NCI-H1694 treated with DMSO at 0.1 percent for 48 hours (cell line): ENCODE measurements around the gene TMEM223.
"Not testable (repeated sequence)": the region's sequence is repeated elsewhere in the genome, so short reads cannot be mapped to it uniquely, and the experiment has no call there.

Source experiments
- DNase-seq: peaks from one replicate; lab custom pipeline; 2025; lab: John Stamatoyannopoulos, UW

The TMEM223 gene

GRCh38 chr11:62801071-62801470 is 9.3 kb upstream of the TMEM223 start:
- no peak for DNase-seq

DNA sequence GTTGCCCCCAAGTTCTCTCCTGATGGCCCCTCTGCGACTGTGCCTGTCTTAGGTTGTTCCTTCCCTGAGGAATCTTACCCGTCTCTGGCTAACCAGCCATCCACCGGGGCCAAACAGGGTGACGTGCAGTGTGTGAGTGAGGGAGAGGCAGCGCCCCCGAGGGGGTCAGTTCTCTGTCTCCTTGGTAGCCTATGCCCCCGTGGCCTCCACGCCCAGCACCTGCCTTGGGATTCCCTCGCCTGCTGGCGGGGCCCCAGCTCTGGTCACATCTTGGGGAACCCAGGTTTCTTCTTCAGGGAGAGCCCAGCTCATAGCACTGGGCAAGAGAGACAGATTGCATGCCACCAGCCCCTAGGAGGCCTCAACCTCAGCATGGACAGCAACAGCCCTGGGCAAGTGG is 7.7 kb upstream of the TMEM223 start:
- DNase-seq, result no peak

DNA sequence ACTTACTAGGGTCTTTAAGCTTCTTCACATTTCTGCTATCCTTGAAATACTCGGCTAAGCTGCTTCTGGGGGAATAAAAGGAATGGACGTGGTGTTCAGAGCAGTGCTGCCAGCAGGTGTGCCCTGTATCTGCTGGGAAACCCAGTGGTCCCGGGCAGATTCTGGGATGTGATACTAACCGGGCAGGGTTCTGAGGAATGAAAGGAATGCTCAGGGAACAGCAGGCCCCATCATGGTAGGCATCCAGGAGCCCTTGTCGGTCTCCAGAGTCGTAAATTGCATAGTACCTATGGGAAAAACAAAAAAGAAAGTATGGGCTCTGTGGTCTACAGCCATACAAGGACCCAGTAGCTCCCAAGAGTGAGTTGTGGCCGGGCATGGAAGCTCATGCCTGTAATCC is 4.5 kb upstream of the TMEM223 start:
- no peak for DNase-seq

DNA sequence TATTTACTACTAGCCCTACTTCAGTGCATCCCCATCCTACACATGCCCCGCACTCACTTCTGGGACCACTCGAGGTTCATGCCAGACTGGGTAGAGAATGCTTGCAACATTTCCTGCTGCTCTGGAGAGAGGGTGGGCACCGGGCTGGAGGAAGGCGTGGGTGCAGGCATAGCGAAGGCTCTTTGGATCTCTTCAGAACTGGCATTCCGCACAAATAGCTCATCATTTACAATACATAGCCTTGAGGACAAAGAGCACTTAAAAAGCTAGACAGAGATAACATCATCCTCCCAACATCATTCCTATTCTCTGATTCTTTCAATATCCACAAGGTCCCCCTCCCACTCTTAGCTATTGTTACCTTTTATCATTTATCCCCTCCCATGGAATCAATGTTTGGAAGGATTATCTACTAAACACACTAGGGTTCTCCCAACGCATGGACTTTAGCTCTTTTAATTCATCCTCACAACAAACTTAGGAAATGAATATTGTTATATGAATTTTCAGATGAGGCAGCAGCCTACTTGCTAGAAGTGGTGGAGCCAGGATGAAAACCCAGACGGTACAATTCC is 2.5 kb upstream of the TMEM223 start:
- DNase-seq, result no peak

DNA sequence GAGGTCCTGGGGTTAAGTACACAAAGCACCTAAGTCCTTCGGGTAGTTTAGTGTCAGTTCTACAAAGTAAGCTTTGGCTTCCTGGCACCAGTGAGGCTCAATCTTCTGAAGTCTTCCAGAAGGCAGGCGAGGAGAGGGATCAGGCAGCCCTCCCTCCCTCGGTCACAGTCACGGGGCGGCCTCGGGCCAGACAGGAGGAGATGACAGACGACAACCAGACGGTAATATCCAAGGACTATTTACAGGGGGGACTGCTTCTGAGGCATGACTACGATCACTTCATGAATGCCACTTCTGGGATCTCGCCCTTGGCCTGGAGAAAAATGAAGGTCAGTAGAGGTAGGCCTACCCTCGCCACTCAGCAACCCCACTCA is 383 bp upstream of the TMEM223 start:
- no peak for DNase-seq

DNA sequence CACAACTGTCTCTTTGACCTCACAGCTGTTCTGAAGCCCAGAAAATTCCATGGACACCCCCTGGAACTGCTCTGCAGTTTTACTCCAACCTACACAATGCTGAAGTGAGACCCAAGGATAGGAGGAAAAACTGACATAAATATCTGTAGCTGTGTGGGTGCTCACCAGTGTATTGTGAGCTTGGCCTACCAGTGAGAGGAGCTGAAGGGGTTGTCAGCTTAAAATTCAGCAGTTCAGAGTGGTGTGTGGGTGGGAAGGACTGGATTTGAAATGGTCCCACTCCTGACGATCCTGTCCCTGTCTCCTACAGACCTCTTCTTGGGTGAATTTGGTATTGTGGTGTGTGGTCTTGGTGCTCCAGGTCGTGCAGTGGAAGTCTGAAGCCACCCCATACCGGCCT is 2.2 kb downstream of the TMEM223 start:
- DNase-seq, result no peak

GRCh38 chr11:62788991-62789390 is 2.8 kb downstream of the TMEM223 start:
- DNase-seq, result no peak

DNA sequence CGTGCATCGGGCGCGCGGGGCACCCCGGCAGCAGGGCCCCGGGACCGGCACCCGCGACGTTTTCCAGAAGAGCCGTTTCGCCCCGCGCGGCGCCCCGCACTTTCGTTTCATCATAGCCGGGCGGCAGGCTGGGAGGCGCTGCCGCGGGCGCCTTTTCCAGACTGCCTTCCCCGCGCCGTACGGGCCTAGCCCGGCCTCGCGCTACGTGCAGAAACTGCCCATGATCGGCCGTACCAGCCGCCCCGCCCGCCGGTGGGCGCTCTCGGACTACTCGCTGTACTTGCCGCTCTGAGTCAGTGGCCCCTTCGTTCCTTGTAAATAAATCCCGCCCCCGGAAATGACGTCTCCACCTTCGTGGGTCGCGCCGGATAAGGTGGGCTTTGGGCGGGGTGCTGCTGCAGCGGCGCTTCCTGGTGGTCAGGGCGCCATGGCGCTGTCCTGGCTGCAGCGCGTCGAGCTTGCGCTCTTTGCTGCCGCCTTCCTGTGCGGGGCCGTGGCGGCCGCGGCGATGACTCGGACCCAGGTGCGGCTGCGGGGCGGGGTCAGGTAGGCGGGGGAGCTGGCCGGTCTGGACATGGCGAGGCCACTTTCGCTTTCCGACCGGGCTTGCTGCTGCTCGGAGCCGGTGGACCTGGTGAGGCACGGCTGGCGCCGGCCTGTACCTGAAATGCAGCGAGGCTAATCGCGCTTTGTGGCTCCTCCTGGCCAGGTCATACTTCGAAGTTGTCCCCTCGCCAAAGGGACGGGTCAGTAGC is 4.6 kb downstream of the TMEM223 start, which contains the start of gene TMEM179B:
TMEM179B (plus strand) TSS at position 398 of the 755 bp plus-strand sequence; CDS start at position 428, 30 bp downstream.
- DNase-seq, result peak; percentile 90

- peak; percentile 50 for DNase-seq
Measured at GRCh38 chr11:62786318-62787004, 5.3 kb downstream of the TMEM223 start.

DNA sequence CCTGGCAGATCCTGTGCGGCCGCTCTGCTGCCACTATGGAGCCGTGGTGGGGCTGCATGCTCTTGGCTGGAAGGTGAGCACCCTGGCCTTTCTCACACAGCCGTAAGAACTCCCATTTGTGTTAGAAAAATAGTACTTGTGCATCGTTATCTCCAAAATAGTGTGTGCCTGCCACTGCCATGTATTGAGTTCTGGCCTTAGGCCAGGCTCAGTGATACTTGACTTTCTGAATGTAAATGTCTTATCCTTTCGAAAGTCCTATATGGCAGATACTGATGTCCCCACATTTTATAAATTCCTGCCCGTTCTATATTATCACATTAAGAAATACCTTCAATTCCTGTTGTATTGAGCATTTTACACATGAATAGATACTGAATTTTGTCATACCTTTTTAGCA is 9.1 kb downstream of the TMEM223 start:
- no peak for DNase-seq

DNA sequence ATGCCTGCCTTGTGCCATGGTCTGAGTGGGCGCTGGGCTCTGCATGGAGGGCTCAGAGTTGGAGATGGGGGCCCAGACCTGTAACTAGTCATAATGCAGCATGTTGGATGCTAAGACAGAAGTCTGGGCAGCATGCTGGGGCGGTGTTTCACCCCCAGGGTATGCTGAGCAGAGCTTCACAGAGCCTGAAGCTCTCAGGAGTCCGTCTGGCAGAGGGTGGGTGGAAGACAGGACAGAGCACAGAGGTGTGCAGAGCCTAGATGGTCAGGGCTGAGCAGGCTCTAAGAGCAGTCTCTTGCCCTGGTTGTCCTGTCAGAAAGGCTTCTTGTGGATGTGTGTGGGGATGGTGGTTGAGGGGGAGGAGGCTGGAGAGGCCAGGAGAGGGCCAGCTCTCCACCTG is 13.4 kb downstream of the TMEM223 start:
- DNase-seq, result no peak

DNA sequence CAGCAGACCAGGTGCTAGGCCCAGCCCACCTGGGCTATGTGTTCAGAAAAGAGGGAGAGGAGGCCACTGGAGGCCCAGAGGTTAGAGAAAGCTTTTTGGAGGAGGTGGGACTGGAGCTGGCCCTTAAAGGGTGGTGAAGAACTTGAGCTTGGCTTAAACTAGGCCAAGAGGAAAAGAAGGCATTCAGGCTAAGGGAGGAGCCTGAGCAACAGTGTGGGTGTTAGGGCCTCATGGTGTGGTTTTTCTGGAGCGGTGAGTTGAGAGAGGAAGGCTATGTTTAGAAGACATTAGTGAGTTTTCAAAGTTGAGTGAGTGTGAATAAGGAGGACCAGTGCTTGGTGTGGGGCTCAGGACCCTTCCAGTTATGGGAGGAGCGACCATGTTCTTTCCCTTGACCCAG is 14.4 kb downstream of the TMEM223 start:
- DNase-seq, result no peak

GRCh38 chr11:62775646-62776045 is 16.2 kb downstream of the TMEM223 start:
- no peak for DNase-seq

DNA sequence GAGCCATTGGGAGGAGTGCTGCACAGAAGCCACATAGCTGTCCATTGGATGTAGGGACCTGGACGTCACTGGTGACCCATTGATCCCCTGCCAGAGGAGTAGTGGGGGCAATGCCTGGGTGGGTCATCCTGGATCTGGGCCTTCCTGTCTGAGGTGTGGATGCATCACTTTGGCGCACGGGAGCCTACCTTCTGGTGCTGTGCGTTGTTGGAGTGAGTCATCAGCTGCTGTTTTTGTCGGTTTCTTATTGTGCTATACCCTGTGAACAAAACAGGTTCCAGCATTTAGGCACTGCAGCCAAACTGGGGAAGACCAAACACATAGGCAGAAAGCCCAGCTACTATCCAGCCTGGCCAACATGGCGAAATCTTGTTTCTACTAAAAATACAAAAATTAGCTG is 17.4 kb downstream of the TMEM223 start:
- DNase-seq, result no peak

- DNase-seq, result peak; percentile 91
Measured at GRCh38 chr11:62771144-62772021, 20.4 kb downstream of the TMEM223 start, which contains the start of gene TAF6L. Gene TAF6L (plus strand): TSS chr11:62771396. CDS start chr11:62775784, 4,388 bp downstream.

- DNase-seq, result no peak
Measured at GRCh38 chr11:62770778-62771143, 21.0 kb downstream of the TMEM223 start.

- not testable (repeated sequence) for DNase-seq
Measured at GRCh38 chr11:62760867-62761227, 31.0 kb downstream of the TMEM223 start.

DNA sequence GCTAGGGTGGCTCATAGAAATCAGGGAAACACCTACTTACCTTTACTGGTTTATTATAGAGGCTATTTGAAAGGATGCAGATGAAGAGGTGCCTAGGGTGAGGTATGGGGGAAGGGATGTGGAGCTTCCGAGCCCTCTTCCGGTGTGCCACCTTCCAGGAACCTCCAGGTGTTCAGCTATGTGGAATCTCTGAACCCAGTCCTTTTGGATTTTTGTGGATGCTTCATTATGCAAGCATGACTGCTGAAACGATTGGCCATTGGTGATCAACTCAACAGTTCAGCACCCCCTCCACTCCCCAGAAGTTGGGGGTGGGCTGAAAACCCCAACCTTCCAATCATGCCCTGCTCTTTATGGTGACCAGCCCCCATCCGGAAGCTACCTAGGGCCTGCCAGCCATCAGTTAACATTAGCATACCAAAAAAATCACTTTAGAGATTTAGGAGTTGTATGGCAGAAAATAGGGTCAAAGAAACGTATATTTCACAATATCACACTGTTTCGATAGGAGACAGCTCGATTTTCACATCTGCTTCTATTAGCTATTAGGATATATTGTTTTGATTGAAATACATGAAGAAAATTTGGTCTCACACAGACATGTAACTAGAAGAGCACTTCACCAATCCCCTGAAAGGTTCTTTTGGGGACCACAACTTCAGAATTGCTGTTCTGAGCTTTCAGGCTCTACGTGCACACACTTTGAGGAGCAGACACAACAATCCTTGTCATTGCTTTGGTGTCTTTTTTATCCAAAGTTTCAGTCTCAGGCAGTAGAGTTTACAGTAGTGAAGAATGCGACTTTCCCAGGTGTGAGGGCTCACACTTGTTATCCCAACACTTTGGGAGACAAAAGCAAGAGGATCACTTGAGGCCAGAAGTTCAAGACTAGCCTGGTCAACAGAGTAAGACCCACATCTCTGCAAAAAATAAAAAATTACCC is 33.7 kb downstream of the TMEM223 start:
- DNase-seq, result no peak

DNA sequence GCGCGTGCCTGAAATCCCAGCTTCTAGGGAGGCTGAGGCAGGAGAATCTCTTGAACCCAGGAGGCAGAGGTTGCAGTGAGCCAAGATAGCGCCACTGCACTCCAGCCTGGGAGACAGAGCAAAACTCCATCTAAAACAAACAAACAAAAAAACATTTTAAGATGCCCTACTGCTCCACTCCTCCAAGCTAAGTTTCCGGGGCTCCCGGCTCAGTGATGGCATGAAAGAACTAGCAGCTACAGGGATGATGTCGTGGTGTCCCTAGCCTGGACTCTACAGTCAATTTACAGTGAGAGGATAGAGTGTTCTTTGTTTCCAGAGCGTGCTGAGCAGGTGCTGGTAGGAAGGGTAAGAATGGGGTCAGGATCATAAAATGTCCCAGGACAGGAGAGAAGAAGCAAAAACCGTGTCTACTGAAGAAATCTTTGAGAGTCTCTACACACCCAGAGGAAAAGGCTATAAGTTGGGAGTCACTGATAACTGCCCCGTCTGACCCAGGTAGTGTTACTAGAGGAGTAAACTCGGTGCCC is 36.7 kb downstream of the TMEM223 start:
- DNase-seq, result no peak

GRCh38 chr11:62753736-62754603 is 37.8 kb downstream of the TMEM223 start, which contains the start of gene ZBTB3:
Gene ZBTB3 (minus strand): TSS chr11:62754160. CDS start chr11:62753664, 496 bp downstream.
- DNase-seq, result peak; percentile 97
